AML-193 (cell line): ENCODE data around the gene CAPN3.

Experiments used
- DNase-seq, 2 experiments: peaks; one replicate each; lab custom pipeline; 2025; lab: John Stamatoyannopoulos, UW

CAPN3 gene

DNA sequence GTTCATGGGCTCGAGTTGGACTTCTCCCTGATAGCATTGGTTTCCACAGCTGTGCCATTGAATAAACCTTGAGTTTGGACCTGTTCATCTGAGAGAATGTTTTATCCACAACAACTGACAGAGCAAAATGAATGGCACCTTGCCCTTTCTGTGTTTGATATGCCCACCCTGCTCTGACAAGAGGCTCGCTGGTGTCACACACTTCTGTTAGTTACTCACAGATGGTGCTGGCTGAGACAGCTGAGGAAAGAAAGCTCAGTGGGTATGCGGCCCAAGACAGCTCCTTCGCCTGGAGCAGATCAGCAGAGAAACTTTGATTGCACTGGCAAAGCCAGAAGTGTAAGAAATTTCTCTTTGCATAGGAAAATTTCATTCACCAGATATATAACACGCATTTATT, 2.5 kb upstream of the CAPN3 start:
- no peak for DNase-seq

DNA sequence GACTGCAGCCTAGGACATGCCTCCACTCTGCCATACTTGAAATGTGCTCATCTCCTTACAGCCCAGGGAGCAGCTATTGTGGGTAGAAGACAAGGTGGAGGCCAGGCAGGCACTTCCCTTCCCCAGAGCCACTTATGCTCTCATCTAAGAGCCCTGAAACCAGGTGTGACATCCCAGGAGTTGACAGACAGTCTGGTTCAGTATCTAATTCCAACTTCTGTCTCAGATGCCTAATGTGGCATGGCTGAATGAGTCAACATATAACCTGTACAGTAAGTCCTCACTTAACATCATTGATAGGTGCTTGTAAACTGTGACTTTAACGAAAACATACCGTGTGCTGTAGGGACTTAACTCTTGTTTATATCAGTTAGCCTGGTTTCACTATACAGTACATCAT, 1.2 kb upstream of the CAPN3 start:
- DNase-seq: no peak

- no peak for DNase-seq
These were observed 684 bp downstream of the CAPN3 start for GRCh38 chr15:42359985-42360384.

- no peak for DNase-seq
These were observed 1.3 kb downstream of the CAPN3 start for GRCh38 chr15:42360535-42361112.

DNA sequence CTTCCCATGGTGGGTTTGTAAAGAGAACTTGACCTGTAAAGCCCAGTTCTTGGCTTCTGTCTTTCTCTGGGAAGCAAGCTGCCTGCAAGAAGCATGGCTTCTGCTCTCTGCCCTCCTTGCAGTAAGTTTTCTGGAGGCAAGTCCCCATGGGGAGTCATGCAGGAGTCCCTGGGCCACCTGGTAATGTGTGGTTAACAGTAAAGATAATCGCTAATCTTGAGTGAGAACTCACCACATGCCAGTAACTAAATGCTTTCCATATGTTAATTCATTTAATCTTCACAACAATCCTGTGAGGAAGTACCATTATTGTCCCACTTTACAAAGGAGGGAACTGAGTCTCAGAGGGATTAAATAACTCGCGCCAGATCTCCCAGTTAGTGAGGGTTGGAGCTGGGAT, 4.2 kb downstream of the CAPN3 start:
- no peak for DNase-seq

- no peak for DNase-seq
These were observed 4.6 kb downstream of the CAPN3 start for GRCh38 chr15:42363942-42364341.

- DNase-seq: no peak
These were observed 5.2 kb downstream of the CAPN3 start for GRCh38 chr15:42364529-42364928.

DNA sequence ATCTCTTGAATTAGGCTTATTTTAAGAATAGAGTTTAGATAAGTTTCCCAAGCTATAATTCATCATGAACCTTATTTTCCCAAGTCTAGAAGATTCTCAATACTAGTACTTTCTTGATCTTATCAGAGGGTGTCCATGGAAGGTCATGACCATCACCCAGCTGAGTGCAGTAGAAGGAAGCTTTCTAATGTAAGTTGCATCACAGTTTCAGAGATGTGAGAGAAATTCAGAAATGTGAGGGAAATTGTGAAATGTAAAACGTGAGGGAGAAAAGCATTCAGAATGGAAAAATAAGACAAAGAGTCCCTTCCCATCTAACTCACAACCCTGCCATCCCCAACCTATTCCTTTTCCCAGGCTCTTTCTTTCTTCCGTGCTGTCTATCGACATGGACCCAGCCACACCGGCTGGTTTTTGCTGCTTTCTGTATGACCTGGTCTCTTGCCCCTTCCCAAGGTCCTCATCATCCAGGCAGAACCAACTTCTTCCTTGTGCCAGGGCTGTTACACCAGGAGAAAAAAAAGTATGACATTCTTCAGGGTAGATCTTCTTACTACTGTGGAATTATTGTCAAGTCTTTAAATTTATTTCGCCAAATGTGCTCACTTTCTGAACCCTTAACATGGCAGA, 6.7 kb downstream of the CAPN3 start:
- peak; percentile 54 to 56 for DNase-seq

DNA sequence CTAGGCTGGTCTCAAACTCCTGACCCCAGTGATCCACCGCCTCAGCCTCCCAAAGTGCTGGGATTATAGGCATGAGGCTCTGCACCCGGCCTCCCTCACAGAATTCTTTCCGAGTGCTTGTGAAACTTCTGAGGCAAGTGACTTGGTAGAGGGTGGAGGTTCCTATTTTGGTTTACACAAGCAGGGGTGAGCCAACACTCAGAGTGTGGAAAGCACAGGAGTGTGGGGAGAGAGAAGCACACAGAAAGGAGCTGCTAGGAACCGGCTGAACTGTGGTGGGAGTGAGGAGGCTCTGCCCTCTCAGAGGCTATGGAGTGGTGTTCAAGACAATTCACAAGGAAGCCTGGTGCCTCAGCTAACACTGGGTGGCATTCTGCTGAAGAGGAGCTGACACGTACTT, 7.7 kb downstream of the CAPN3 start:
- peak; percentile 80 to 83 for DNase-seq

GRCh38 chr15:42368096-42368495, 8.8 kb downstream of the CAPN3 start:
- DNase-seq: no peak

DNA sequence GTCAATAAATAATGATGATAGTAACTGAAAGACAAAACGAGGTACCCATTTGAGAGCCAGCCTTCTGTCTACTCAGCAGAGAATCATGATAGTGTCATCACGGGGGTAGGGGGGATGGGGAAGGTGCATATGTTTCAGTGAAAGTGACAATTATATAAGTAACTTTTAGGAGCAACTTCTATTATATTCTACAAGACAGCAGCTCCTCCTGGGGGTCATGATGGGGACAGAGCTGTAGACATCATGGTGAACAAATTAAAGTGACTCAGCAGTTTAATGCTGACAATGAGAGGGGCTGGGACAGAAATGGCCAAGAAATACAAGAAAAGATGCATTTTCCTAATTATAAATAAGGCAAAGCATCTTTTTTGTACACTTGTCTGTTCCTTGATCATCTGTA, 11.8 kb downstream of the CAPN3 start:
- DNase-seq: peak; percentile 65 to 78

DNA sequence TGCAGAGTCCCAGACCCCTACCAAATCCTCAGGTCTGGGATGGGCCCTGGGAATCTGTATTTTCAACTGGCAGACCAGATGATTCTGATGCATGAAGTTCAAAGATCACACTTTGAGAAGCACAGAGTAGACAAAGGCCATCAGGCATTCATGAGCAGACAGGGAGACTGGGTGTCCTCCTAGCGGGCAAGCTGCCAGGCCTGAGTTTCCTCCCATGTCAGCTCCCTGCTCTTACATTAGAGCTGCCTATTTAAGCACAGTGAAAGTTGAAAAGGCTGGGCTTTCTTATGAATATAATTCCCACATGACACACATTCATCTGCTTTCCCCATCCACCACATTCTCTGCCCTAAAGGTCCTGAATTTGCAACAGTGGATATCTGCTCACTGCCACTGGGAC, 14.0 kb downstream of the CAPN3 start:
- DNase-seq: no peak

DNA sequence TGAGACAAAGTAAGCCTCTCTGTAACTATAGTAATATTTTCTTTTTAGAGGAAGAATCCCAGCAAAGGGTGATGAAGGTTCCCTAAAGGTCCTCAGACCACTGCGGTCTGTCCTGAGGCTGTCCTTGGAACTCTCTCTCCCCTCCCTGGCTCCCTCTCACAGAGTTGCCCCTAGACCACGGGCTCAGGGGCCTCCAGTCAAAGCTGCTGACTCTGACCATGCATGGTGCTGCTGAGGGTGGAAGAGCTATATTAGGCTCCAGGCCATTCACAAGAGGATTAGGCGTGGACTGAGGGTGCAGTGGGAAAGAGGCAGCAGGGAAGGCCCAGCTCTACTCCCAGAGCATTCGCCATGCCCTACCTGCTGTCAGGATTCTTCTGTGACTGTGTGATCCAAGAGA, 14.6 kb downstream of the CAPN3 start:
- DNase-seq: no peak

DNA sequence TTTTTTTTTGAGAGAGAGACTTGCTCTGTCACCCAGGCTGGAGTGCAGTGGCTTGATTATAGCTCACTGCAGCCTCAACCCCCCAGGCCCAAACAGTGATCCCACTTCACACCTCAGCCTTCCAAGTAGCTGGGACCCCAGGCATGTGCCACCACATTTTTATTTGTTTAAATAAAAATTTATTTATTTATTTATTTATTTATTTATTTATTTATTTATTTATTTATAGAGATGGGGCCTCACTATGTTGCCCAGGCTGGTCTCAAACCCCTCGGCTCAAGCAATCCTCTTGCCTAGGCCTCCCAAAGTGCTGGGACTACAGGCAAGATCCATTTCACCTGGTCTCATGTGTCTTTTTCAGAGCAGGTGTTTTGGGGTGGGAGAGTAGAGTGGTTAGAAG, 15.5 kb downstream of the CAPN3 start:
- no peak for DNase-seq

DNA sequence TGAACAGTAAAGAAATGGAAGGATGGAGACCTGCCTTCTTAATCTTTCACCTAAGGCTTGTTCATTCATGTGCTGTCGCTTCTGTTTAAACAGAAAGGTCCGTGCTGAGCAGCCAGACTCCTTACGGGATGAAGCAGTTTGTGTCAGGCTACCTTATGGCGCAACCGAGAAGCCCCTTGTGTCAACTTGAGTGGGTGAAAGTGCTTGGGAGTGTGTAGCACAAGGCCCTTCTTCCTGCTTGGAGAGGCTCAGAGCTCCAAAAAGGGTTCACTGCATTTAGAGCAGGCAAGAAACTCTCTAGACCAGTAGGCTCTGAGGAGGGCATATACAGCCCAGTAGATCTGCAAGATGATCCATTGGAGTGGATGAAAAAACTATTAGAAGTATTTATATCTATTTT, 16.0 kb downstream of the CAPN3 start:
- no peak for DNase-seq

DNA sequence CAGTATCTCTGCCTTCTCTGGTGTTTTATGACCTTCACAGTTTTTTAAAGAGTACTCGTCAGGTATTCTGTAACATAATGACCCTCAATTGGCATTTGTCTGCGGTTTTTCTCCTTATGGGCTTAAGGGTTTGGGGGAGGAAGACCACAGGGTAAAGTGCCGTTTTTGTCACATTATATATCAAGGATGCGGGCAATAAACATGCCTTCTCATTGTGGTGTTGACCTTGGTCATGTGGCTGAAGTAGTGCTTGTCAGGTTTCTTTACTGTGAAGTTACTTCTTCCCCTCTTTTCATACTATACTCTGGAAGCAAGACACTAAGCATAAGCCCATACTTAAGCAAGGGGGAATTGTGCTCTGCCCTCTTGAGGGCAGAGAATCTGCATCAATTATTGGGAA, 16.6 kb downstream of the CAPN3 start:
- DNase-seq: no peak

GRCh38 chr15:42378011-42378410, 18.7 kb downstream of the CAPN3 start:
- DNase-seq: no peak

- DNase-seq: no peak
These were observed 25.3 kb downstream of the CAPN3 start for GRCh38 chr15:42384597-42384996.

- DNase-seq: peak; percentile 56 to 64
These were observed 26.1 kb downstream of the CAPN3 start for GRCh38 chr15:42385206-42385979.

DNA sequence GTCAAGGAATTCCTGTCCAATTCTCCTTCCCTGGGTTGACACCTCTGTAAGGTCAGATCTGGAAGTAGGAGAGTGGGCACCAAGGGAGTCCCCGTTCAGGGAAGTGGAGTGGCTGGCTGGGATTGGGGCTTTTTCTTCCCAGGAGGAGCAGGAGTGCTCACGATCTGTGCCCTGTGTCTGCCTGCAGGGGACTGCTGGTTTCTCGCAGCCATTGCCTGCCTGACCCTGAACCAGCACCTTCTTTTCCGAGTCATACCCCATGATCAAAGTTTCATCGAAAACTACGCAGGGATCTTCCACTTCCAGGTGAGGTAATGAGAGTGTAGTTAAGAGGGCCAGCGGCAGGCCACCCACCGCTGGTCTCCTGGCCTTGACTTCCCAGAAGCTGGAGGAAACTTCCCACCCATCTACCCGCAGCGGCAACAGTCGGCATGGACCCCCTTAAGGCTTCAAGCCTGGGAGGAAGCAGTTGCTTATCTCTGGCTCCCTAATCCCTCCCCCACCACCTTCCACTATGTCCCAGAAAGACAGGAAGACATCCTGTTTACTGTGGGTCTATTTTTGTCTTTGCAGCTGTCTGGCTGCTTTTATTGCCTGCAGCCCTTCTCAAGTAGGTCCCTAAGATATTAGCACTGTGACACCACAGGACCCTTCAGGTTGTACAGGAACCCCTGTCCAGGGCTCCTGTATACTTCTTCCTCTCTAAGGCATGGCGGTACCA, 26.8 kb downstream of the CAPN3 start:
- DNase-seq: no peak

DNA sequence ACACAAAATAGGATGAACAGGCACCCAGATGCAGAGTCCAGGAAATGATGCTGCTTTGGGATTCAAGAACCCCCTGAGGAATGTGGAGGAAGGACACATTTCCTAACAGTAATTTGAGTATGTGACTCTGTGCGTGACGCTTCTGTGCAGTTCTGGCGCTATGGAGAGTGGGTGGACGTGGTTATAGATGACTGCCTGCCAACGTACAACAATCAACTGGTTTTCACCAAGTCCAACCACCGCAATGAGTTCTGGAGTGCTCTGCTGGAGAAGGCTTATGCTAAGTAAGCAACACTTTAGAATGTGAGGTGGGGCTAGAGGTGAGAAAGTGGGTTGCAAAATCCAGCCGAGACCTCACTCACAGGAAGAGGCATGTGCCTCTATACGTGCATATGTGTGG, 28.3 kb downstream of the CAPN3 start:
- DNase-seq: no peak

DNA sequence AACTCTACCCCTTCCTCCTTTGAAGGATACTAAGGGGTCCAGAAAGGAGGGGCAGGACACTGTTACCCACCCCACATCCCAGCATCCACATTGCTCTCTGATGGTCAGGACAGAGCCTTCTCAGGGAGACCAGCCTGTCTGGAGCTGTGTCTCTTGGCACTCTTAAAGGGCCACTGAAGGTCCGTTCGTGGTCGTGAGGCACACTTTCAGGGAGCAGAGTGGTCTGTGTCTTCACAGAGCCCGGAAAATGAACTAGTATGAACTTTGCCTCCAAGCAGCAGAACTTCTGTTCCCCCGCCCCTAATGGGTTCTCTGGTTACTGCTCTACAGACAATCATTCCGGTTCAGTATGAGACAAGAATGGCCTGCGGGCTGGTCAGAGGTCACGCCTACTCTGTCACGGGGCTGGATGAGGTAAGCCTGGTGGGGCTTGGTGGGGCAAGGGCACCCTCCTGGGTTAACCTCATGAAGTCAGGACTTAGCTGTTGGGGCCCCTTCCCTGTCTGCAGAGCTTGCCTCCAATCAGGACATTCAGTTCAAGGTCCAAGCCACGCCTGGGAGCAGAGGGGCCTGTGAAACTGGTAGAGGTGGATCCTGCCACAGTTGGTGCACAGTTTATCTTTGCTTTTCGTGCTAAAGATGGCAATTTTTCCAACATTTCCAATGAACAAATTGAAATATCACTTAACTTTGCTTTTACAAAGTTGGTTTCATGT, 33.2 kb downstream of the CAPN3 start:
- DNase-seq: no peak
